ENCODE results near the gene OLAH.
A peak's percentile ranks its signal among the peaks of the same experiment; 100 is the strongest.

Gene OLAH

DNA sequence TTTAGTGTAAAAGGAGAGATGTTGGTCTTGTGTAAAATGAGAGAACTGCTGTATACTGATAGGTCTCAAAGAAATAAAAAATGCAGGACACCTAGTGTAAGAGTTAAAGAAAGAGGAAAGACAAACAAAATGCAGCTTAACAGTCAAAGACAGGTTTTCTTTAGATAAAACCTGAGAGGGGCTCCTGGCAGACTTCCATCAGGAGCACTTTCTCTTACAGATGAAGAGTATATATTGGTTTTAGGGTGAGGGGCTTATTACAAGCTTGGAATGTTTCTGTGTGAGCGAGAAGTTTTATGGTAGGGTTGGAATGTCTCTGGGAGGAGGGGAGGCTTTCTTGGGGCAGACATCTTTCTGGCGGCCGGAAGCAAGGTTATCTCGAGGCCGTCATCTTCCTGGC lies 28.6 kb downstream of the OLAH start:
- DNase-seq: no peak

DNA sequence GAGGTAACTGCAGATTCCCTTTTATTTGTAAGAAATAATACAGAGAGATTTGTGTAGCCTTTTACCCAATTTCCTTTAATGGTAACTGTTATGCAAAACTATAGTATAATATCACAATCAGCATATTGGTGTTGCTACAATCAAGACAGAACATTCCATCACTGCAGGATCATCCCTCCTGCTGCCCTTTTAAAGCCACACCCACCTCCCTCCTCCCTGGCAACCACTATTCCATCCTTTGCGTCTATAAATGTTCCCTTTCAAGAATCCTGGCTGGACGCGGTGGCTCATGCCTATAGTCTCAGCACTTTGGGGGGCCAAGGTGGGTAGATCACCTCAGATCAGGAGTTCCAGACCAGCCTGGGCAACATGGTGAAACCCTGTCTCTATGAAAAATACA lies 31.7 kb downstream of the OLAH start:
- no peak for DNase-seq

DNA sequence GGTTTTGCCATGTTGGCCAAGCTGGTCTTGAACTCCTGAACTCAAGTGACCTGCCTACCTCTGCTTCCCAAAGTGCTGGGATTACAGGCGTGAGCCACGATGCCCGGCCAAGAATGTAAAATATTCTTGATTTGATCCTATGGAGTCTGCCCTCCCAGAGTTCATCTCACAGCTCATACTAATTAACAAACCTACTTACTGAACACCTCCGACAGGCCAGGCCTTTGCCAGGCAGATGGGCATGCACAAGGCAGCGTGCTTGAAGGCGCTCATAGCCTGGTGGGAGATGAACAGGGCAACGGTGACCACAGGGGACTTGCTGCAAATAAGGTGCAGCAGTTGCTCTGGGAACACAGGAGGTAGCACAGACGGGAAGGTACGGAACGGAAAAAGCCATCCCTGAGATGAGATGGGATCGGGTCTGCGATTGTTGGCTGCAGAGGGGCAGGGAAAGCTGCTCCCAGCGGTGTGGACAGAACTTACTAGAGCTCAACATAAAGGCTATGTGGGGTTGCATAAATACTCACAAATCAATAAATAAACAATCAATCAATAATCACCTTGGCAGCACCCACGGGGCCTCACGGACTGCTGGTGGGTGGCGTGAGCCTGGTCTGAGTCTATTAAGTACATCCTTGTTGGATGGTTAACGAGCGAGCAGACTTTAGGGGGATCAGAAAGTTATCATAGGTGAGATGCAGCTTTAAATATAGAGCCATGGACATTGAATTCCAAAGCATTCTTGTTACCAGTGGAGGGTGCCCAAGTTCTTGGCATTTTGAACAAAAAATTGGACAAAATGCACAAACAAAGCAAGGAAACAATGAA lies 40.1 kb downstream of the OLAH start:
- DNase-seq: no peak

DNA sequence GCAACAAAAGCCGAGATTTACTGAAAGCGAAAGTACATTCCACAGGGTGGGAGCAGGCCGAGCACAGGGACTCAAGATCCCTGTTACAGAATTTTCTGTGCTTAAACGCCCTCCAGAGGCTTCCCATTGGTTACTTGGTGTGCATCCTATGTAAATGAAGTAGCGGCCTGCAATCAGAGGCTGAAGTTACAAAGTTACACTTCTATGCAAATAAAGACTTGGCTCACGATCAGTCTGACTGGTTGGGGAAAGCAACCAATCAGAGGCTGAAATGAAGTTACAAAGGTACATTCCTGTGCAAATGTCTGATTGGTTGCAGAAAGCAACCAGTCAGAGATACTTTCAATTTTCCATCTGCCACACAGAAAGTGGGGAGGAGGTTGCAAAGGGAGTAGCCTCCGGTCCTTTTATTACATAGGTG lies 40.8 kb downstream of the OLAH start:
- no peak for DNase-seq

DNA sequence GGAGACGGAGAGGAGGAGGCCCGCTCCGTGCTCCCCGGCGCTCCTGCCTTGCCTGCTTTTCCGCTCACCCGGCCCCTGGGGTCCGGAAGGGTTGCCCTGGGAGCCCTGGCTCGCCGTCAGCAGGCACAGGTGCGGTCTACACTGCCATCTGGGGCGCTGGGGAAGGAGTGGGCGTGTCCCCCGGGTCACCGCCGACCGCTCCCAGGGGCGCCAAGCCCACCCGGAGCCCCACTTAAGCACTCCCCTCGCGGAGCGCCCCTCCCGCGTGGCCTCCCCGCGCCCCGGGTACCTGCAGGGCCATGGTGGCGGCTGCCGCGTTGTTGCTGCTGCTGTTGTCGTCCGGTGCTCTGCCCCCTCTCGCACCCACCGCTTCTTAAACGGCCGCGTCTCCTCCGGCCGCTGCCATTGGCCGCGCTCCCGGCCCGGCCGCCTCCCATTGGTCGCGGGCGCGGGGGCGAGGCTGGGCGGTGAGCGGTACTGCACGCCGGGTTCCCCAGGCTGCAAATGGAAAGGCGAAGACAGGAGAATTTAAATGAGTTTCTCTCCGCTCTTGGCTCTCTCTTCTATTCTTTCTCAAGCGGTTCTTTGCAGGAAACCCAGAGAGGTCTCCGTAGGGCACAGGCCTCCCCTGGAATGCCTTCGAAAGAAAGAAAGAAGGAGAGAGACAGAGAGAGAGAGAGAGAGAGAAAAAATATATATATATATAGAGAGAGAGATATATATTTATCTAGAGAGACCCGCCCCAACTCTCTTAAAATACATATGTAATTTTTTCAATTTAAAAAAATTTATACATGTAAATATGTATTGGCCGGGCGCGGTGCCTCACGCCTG lies 44.9 kb downstream of the OLAH start, which contains the start of gene ACBD7:
Gene ACBD7, minus strand, starts transcription at position 349 of the 834 bp plus-strand sequence. Its CDS starts 48 bp downstream, at position 301.
- peak; percentile 79 to 83 for DNase-seq

DNA sequence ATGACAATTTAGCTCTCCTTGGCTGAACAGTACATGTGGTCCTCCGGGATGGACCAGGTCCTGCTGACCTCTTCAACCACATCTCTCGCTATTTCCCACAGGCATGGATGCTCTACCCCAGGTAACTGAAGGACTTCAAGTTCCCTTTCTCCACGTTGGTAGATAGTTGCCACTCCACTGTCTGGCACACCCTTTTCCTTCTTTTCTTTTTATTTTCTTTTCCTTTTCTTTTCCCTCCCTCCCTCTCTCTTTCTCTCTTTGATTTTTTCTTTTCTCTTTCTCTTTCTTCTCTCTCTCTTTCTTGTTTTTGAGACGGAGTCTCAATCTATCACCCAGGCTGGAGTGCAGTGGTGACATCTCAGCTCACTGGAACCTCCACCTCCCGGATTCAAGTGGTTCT lies 47.7 kb downstream of the OLAH start:
- DNase-seq: no peak

DNA sequence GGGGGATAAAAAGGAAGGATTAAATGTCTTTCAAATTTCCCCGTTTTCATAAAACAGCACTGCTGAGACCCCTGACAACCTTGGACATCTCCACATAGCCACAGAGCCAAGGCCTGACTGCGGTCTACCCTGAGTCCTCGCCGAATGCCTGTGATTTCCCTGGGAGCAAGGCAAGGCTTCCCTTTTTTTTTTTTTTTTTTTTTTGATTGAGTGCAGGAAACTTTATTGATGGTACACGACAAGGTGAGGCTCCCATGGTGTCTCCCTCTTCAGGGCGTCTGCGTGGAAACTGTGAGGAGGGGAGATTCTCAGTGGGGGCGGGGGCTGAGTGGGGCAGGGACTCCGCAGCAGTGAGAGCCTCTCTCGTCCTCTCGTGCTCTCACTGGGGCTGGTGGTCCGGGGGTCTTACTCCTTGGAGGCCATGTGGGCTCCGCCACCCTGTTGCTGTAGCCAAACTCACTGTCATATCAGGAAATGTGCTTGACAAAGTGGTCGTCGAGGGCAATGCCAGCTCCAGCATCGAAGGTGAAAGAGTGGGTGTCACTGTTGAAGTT lies 49.2 kb downstream of the OLAH start:
- DNase-seq: no peak

DNA sequence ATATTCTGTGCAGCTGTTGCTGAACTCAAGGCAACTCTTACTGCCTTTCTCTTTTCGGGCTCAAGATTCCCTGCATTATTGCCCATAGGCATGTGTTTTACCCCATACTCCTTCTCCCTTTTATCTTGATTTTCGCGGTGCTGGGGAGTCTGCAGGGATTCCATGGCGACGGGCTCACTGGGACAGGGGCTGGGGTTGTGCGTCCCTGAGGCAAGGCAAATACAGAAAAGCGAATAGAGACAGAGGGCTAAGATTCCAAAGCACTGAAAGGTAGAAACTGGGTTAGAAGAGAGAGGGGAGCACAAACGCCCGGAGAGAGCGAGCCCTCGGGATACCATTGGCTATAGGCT lies 52.9 kb downstream of the OLAH start:
- no peak for DNase-seq

DNA sequence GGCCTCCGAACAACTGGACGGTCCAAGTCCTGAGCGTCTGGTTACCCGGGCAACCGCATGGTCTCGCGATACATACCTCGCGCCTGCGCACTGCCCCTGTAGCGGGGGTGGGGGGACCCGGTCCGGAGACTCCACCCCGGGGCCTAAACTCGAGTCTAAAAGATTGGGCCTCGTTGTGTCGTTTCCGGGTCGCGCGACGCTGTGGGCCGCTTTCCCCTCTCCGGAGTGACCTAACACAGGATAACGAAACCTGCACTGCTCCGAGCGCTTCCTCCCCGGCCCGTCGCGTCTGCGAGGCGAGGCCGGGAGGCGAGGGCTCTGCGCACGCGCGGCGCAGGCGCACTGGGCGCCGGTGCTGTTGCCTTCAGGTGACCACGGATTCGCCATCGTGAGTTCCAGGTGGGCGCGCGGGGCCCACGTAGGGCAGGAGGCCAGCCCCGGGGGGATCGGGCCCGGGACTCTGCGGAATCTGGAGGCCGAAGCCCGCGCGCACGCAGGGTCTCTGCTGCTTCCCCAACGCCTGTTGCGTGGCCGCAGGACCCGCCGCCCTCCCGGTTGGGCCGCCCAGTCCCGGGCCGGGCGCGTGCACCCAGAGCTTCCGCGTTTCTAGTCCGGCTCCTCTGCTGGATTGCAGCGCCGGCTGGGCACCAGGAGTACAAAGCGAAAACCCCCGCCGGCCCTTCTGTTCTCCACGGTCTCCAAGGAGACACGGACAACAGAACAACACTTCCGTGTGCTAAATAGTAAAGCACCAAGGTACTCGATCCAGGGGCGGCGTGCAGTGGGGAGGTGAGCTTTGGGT lies 53.5 kb downstream of the OLAH start, which contains the start of gene RPP38:
Gene RPP38, plus strand, starts transcription at position 345 of the 802 bp plus-strand sequence. CDS start 5,960 bp downstream, outside the sequence.
- DNase-seq: peak; percentile 96 to 97

DNA sequence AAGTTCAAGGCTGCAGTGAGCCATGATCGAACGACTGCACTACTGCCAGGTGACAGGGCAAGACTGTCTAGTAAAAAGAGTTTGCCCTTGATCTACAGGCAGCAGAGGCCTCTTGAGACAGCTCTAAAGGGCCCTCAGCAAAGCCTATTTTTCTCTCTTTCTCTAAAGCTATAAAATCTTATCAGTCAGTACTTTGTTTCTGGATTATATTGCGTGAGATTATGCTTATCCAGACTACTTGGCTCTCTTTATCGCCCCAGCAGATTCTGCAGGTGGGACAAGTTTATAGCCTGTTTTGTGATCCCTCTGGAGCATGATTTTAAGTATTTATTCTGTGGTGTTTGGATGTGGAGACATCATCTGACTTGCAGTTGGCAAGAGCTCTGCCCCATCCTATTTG lies 56.1 kb downstream of the OLAH start:
- DNase-seq: no peak

DNA sequence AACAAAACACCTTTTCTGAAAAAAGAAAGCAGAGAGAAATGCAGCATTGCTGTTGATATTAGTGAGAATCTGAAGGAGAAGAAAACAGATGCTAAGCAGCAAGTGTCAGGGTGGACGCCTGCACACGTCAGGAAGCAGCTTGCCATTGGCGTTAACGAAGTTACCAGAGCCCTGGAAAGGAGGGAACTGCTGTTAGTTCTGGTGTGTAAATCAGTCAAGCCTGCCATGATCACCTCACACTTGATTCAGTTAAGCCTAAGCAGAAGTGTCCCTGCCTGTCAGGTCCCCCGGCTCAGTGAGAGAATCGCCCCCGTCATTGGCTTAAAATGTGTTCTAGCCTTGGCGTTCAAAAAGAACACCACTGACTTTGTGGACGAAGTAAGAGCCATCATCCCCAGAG lies 59.8 kb downstream of the OLAH start:
- no peak for DNase-seq

DNA sequence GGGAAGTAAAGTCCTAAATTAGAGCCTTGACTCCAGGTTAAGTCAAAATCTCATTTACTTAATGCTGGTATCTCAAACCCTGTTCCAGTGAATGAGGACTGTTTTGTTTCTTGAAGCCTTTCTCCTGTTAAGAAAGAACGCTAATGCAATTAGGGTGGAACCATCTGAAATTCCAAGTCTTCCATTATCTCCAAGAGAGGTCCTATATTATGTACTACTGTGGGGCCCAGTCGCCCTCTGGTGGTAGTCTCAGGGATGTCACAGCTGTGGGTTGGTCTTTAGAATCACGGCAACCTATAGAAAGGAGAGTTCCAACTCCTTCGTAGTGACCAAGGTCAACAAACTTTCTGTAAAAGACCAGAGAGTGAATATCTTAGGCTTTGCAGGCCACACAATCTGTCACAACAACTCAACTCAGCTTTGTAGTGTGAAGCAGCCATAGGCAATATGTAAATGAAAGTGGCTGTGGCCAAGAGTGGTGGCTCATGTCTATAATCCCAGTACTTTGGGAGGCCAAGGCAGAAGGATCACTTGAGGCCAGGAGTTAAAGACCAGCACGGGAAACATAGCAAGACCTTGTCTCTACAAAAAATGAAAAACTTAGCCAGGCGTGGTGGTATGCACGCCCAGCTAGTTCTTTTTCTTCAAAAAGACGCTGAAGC lies 62.7 kb downstream of the OLAH start:
- peak; percentile 74 to 79 for DNase-seq

DNA sequence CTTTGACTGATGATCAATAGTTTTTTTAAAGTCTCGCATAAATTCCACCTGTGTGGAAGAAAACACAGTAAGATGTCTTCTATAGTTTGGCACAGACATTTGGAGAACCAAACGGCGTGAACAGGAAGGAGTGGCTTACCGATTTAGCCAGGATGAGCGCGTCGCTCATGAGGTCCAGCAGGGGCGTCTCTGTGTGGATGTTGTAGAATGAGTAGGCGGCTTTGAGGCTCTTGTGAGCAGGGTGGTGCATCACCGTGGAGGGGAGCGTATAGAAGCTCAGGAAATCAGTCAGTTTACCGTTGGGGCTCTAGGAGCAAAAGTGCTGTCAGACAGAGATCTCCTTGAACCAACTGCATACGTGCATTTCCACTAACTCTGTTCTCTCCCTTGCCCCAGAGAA lies 68.9 kb downstream of the OLAH start:
- DNase-seq: no peak

DNA sequence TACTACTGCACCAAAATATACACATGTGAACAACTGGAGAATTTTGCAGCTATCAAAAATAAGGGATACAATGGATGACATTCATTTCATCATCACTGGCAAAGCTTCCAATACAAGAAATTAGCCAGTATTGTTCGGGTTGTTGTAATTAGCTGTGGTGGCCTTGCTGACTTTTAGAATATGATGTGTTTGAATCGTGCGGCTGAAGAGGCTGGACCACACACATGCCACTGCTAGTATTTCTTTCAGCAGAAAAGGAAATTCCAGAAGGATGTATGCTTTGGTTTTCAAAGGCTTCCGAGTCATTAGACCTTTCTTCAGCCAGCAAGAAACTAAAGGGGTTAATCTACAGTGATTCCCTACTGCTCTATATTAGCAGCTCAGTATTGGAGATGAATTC lies 70.0 kb downstream of the OLAH start:
- DNase-seq: no peak

DNA sequence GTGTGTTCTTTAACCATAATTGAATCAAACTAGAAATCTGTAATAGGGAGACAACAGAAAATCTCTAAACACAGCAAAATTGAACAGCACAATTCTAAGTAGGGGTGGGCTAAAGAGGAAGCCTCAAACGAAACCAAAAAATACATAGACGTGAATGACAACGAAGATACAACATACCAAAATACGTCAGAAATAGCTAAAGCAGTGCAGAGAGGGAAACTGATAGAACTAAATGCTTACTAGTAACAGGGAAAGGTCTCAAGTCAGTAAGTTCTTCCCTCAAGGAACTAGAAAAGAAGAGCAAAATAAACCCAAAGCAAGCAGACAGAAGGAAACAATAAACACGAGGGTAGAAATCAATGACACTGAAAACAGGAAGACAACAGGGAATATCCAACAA lies 72.5 kb downstream of the OLAH start:
- no peak for DNase-seq

DNA sequence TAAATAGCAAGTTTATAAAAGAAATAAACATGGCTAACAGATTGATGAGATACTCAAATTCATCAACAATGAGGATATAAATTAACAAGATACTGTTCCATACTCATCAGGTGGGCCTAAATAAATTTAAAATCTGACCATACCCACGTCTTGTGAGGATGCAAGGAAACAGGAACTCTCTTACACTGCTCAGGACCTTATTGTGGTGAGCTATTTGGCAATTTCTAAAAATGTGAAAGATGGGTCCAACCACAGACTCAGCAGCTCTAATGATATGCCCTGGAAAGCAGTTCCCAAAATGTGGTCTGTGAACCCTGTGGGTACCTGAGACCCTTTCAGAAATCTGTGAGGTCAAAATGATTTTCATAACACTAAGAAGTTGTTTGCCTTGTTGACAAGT lies 74.9 kb downstream of the OLAH start:
- DNase-seq: no peak

DNA sequence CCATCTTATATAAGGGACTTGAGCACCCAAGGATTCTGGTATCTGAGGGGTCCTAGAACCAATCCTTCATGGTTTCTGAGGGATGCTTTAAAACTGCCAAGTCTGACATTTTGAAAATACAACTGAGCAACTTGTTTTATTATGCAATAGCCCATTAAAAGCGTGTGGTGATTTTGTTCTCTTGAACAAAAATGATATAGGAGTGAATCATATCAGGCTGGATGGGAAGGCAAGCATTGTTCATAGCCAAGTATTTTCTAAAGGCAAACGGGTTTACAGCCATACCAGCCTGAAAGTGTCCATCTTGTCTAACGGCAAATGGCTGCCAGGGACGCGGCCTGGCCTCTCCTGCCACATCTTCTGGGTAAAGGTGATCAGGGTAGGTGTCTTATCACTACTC lies 76.8 kb downstream of the OLAH start:
- DNase-seq: no peak

DNA sequence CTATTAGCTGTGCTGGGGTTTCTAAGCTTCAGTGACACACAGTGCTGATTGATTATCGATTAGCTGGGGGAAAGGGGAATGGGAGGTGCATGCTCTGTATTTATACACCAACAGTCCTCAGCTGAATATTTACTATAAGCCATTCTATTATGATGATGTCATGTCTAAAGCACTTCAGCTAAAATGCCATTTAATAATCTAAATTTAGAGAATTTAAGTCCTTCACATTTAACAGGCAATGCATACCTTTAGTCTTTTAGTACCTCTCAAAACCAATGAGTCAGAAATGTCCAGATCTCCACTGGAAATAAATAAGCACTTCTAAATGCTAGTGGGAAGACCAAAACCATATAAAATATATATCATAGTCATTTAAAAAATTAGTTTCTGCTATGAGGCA lies 78.0 kb downstream of the OLAH start:
- DNase-seq: no peak

DNA sequence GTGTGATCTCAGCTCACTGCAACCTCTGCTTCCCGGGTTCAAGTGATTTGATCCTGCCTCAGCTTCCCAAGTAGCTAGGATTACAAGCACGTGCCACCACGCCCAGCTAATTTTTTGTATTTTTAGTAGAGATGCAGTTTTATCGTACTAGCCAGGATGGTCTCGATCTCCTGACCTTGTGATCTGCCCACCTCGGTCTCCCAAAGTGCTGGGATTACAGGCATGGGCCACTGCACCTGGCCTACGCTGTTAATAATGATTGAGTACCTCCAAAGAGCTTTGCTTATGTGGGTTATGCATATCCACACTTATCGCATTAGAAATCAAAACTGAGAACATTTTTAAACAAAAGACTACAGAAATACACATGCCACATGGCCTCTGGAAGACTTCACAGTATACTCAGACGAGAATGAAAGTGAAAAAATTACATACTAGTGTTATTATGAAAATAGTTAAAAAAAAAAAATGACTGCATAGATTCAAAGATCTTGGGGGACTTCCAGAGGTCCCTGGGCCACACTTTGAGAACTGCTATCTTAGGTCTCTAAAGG lies 78.8 kb downstream of the OLAH start:
- no peak for DNase-seq

Data from activated CD4-positive, alpha-beta T cell treated with anti-CD3 and anti-CD28 coated beads, Interleukin-2, amount 50 U/mL, for 48 hours (primary cell).